ENCODE measurements around the gene KDM4B.

GRCh38 chr19:4991996-4992698, 23.2 kb downstream of the KDM4B start:
- TF ChIP-seq CTCF (IDR thresholded peaks at IDR 0.05; ENCODE audit: low read depth, low read length, missing input control) = no peak
- no peak for TF ChIP-seq REST (IDR thresholded peaks at IDR 0.05)
- TF ChIP-seq ATF3 (IDR thresholded peaks at IDR 0.05) = no peak
- TF ChIP-seq, protein P1, sequence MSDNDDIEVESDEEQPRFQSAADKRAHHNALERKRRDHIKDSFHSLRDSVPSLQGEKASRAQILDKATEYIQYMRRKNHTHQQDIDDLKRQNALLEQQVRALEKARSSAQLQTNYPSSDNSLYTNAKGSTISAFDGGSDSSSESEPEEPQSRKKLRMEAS (IDR thresholded peaks at IDR 0.05) = no peak
- no peak for TF ChIP-seq TAF1 (conservative IDR thresholded peaks at IDR 0.05)
- TF ChIP-seq RAD21 (IDR thresholded peaks at IDR 0.05) = no peak
- TF ChIP-seq YY1 (IDR thresholded peaks at IDR 0.05) = no peak
- TF ChIP-seq HNF4G (IDR thresholded peaks at IDR 0.05) = no peak
- TF ChIP-seq, protein P2, sequence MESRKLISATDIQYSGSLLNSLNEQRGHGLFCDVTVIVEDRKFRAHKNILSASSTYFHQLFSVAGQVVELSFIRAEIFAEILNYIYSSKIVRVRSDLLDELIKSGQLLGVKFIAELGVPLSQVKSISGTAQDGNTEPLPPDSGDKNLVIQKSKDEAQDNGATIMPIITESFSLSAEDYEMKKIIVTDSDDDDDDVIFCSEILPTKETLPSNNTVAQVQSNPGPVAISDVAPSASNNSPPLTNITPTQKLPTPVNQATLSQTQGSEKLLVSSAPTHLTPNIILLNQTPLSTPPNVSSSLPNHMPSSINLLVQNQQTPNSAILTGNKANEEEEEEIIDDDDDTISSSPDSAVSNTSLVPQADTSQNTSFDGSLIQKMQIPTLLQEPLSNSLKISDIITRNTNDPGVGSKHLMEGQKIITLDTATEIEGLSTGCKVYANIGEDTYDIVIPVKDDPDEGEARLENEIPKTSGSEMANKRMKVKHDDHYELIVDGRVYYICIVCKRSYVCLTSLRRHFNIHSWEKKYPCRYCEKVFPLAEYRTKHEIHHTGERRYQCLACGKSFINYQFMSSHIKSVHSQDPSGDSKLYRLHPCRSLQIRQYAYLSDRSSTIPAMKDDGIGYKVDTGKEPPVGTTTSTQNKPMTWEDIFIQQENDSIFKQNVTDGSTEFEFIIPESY (IDR thresholded peaks at IDR 0.05) = no peak
- no peak for TF ChIP-seq JUND (IDR thresholded peaks at IDR 0.05)
